ENCODE results near the gene TGM3. TPM values are rescaled to one million over a fixed set of nuclear protein-coding genes. Genes with fewer than 3 reads are reported as not detected.

Gene TGM3
- total RNA-seq, 1 donor from 2014 or later = 0.32 TPM

GRCh38 chr20:2253256-2253655 is 42.5 kb upstream of the TGM3 start:
- ATAC-seq (no peak), DNase-seq (no peak)
- no peaks in the 10 kb centered on the region for H3K9me3 ChIP-seq
- no peak overlapping the region for H3K27ac ChIP-seq
- H3K36me3 ChIP-seq = no peaks in the 10 kb centered on the region
- H3K4me1 ChIP-seq = no peaks in the 10 kb centered on the region
- intact Hi-C loops (cut with DNase I) = no loop called here
- no peak overlapping the region for H3K4me3 ChIP-seq
- H3K27me3 ChIP-seq (ENCODE audit: low read depth) = no peaks in the 10 kb centered on the region
- no peak for TF ChIP-seq CTCF (IDR thresholded peaks at IDR 0.05)

- Histone ChIP-seq H3K36me3 (no peaks in the 10 kb centered on the region), H3K27ac (no peak overlapping the region), H3K4me1 (no peaks in the 10 kb centered on the region), H3K27me3 (ENCODE audit: low read depth) (no peaks in the 10 kb centered on the region), H3K4me3 (no peak overlapping the region), H3K9me3 (no peaks in the 10 kb centered on the region)
- intact Hi-C loops (cut with DNase I) = no loop called here
- TF ChIP-seq CTCF (IDR thresholded peaks at IDR 0.05) = no peak
- ATAC-seq (no peak), DNase-seq (no peak)
Observed at GRCh38 chr20:2254333-2254732, 41.5 kb upstream of the TGM3 start.

GRCh38 chr20:2255926-2256531 is 39.8 kb upstream of the TGM3 start:
- no peaks in the 10 kb centered on the region for H3K4me1 ChIP-seq
- intact Hi-C loops (cut with DNase I) = no loop called here
- H3K36me3 ChIP-seq = no peaks in the 10 kb centered on the region
- DNase-seq (no peak), ATAC-seq (peak in 1 of 2 donors; percentile 23)
- H3K27ac ChIP-seq = no peak overlapping the region
- no peak for TF ChIP-seq CTCF (IDR thresholded peaks at IDR 0.05)
- no peak overlapping the region for H3K4me3 ChIP-seq
- no peaks in the 10 kb centered on the region for H3K27me3 ChIP-seq (ENCODE audit: low read depth)
- no peaks in the 10 kb centered on the region for H3K9me3 ChIP-seq

- Histone ChIP-seq H3K27ac (no peak overlapping the region), H3K9me3 (no peaks in the 10 kb centered on the region), H3K4me3 (no peak overlapping the region), H3K27me3 (ENCODE audit: low read depth) (no peaks in the 10 kb centered on the region), H3K36me3 (no peaks in the 10 kb centered on the region), H3K4me1 (no peaks in the 10 kb centered on the region)
- ATAC-seq (no peak), DNase-seq (no peak)
- intact Hi-C loops (cut with DNase I) = no loop called here
- no peak for TF ChIP-seq CTCF (IDR thresholded peaks at IDR 0.05)
Observed at GRCh38 chr20:2259731-2260130, 36.1 kb upstream of the TGM3 start.

- no peak for ATAC-seq
Observed at GRCh38 chr20:2260250-2260649, 35.6 kb upstream of the TGM3 start.

More at GRCh38 chr20:2260250-2260649, 35.6 kb upstream of the TGM3 start:
- no peak for TF ChIP-seq CTCF (IDR thresholded peaks at IDR 0.05)
- intact Hi-C loops (cut with DNase I) = no loop called here
- DNase-seq = no peak
- H3K4me3 ChIP-seq = no peak overlapping the region
- no peaks in the 10 kb centered on the region for H3K27me3 ChIP-seq (ENCODE audit: low read depth)
- no peak overlapping the region for H3K27ac ChIP-seq
- H3K36me3 ChIP-seq = no peaks in the 10 kb centered on the region
- no peaks in the 10 kb centered on the region for H3K9me3 ChIP-seq
- H3K4me1 ChIP-seq = no peaks in the 10 kb centered on the region

Measured in lower lobe of right lung (tissue), 2 donors.